K562 (cell line): ENCODE results near the gene TRIM24.
"Not testable (repeated sequence)": the region's sequence is repeated elsewhere in the genome, so short reads cannot be mapped to it uniquely, and the experiment has no call there.

Experiments used
- CTCF ChIP-seq, 3 experiments: IDR thresholded peaks in 2 of 3; conservative IDR thresholded peaks in 1 of 3; 2 replicates each; pipeline ENCODE4 v1.5.1; 2011 to 2012; ENCODE audit warnings: low read length in 3 of 3, mild to moderate bottlenecking in 3 of 3, control low read depth in 2 of 3, improper control_type of control experiment in 1 of 3, inconsistent platforms in 1 of 3, low read depth in 1 of 3, mixed read lengths in 1 of 3, moderate library complexity in 1 of 3; ENCODE audit not compliant: insufficient read depth in 2 of 3
- HCFC1 ChIP-seq: IDR thresholded peaks from 2 replicates; pipeline ENCODE4 v1.6.1; 2012; ENCODE audit warnings: low read depth, low read length, improper control_type of control experiment
- ZBTB43 ChIP-seq: sonication (generic); formaldehyde crosslinking; IDR thresholded peaks from 2 replicates; pipeline ENCODE4 v1.8.0; 2023; ENCODE audit warnings: mild to moderate bottlenecking, missing genetic modification reagents

DNA sequence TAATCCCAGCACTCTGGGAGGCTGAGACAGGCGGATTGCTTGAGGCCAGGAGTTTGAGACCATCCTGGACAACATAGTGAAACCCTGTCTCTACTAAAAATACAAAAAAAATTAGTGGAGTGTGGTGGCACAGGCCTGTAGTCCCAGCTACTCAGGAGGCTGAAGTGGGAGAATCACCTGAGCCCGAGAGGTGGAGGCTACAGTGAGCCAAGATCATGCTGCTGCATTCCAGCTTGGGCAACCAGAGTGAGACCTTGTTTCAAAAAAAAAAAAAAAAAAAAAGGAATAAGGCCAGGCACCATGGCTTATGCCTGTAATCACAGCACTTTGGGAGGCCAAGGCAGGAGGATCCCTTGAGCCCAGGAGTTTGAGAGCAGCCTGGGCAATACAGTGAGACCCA, 40.2 kb downstream of the TRIM24 start:
- not testable (repeated sequence) for TF ChIP-seq HCFC1; ZBTB43 (CRISPR knock-in tag); CTCF (IDR thresholded peaks at IDR 0.05 in 2 of 3, conservative IDR thresholded peaks at IDR 0.05 in 1 of 3; ENCODE audit: insufficient read depth in 2 of 3, low read depth in 1 of 3, low read length in 3 of 3)
